Measurements from ENCODE around the gene FXYD7.

The FXYD7 gene

GRCh38 chr19:35106898-35107541 lies 36.0 kb upstream of the FXYD7 start:
- TF ChIP-seq CTCF (conservative IDR thresholded peaks at IDR 0.05), result no peak
- no peak for TF ChIP-seq ZFX (IDR thresholded peaks at IDR 0.05)
- H3K27ac ChIP-seq, result no peak overlapping the region

GRCh38 chr19:35107545-35107944 lies 35.5 kb upstream of the FXYD7 start:
- TF ChIP-seq ZFX (IDR thresholded peaks at IDR 0.05) (no peak), CTCF (conservative IDR thresholded peaks at IDR 0.05) (no peak)
- H3K27ac ChIP-seq, result no peak overlapping the region

GRCh38 chr19:35108730-35109129 lies 34.3 kb upstream of the FXYD7 start:
- no peak for TF ChIP-seq CTCF (conservative IDR thresholded peaks at IDR 0.05)
- no peak for TF ChIP-seq ZFX (IDR thresholded peaks at IDR 0.05)

GRCh38 chr19:35109395-35110112 lies 33.5 kb upstream of the FXYD7 start:
- no peak overlapping the region for H3K27ac ChIP-seq
- TF ChIP-seq CTCF (conservative IDR thresholded peaks at IDR 0.05) (no peak), ZFX (IDR thresholded peaks at IDR 0.05) (no peak)

More at GRCh38 chr19:35108730-35109129, 34.3 kb upstream of the FXYD7 start:
- no peak overlapping the region for H3K27ac ChIP-seq

- TF ChIP-seq CTCF (conservative IDR thresholded peaks at IDR 0.05) (no peak), ZFX (IDR thresholded peaks at IDR 0.05) (no peak)
- no peak overlapping the region for H3K27ac ChIP-seq
Measured at GRCh38 chr19:35110974-35111373, 32.1 kb upstream of the FXYD7 start.

- no peak overlapping the region for H3K27ac ChIP-seq
- TF ChIP-seq CTCF (conservative IDR thresholded peaks at IDR 0.05) (no peak), ZFX (IDR thresholded peaks at IDR 0.05) (no peak)
Measured at GRCh38 chr19:35112995-35113688, 29.9 kb upstream of the FXYD7 start.

Measured in C4-2B (cell line).